GM19455 (cell line): ENCODE data around the gene SOWAHB.
A peak's percentile ranks its signal among the peaks of the same experiment; 100 is the strongest.

Source experiments
- ATAC-seq: cut with Tn5 transposase; IDR thresholded peaks from one replicate; pipeline ENCODE4 v1.9.1; 2021; ENCODE audit not compliant: unreplicated experiment

SOWAHB gene, protein sequence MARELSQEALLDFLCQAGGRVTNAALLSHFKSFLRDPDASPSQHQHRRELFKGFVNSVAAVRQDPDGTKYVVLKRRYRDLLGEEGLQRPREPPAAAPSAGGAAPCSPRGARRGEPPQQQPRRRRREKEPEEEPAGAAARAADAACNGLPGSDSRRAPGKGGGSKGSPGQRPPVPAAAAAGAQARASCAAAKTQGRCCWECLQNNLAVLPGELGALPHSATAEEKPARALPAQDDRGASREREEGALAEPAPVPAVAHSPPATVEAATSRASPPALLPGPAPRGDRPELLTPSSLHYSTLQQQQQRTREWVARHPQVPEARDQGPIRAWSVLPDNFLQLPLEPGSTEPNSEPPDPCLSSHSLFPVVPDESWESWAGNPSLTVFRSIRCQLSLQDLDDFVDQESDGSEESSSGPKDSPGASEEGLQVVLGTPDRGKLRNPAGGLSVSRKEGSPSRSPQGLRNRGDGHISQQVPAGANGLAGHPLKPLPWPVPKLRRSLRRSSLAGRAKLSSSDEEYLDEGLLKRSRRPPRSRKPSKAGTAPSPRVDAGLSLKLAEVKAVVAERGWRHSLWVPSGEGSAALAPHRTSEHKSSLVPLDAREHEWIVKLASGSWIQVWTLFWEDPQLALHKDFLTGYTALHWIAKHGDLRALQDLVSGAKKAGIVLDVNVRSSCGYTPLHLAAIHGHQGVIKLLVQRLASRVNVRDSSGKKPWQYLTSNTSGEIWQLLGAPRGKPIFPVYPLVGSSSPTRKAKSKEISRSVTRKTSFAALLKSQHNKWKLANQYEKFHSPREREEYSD

DNA sequence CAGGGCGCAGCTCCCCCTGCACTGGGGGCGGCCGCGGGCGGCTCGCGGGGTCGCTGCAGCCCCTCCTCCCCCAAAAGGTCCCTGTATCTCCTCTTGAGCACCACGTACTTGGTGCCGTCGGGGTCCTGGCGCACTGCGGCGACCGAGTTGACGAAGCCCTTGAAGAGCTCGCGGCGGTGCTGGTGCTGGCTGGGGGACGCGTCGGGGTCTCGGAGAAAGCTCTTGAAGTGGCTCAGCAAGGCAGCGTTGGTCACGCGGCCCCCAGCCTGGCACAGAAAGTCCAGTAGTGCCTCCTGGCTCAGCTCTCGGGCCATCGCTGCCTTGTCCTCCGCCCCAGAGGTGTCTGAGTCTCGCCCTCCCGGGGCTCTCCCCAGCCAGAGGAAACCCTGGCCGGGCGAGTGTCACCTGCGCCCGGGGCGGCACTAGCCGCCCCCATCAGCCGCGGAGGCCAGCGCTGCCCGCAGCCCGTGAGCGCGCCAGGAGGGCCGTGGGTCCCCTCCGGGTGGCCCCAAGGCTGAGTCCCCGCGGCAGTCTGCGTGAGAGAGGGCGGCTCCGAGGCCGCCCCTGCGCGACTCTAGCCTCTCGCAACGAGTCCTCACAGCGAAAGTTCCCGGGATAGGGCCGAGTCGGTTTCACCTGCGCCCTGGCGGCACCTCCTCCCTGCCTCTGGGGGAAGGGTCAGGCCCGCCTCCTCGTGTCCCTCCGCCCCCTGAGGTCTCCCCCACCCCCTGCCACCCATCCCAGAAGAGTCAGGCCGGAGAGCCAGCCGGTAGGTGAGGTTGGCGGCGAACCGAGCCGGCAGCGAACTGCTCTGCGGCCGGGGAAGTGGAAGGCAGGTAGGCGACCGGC lies at the start of gene SOWAHB:
SOWAHB (minus strand) TSS at position 609 of the 849 bp plus-strand sequence; CDS start at position 314, 295 bp downstream.
- ATAC-seq = peak; percentile 56

GRCh38 chr4:76947369-76947768 lies 49.4 kb upstream of the SOWAHB start:
- no peak for ATAC-seq

GRCh38 chr4:76943790-76944189 lies 45.8 kb upstream of the SOWAHB start:
- no peak for ATAC-seq

DNA sequence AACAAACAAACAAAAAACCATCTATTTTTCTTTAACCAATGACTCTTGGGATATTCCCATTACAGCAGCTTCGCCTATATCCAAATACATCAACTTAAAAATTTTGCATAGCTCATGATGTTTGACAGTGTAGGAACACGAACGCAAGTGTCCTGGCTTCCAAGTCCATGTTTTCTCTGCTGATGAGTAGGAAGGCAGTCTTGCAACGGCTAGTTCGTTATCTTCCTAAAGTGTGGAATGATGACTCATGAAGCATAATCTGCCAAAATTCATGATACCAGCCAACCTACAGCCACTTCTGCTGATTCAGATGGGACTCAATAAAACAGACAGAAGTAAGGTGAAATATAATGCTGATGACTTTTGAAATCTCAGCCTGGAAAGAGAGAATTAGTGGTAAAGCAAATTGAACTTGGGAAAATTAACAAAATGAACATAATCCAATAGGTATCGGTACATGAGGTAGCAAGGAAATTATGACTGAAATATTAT lies 45.2 kb upstream of the SOWAHB start:
- ATAC-seq = no peak

- ATAC-seq = no peak
Observed at GRCh38 chr4:76939184-76939583, 41.2 kb upstream of the SOWAHB start.

GRCh38 chr4:76931576-76932276 lies 33.8 kb upstream of the SOWAHB start:
- no peak for ATAC-seq

DNA sequence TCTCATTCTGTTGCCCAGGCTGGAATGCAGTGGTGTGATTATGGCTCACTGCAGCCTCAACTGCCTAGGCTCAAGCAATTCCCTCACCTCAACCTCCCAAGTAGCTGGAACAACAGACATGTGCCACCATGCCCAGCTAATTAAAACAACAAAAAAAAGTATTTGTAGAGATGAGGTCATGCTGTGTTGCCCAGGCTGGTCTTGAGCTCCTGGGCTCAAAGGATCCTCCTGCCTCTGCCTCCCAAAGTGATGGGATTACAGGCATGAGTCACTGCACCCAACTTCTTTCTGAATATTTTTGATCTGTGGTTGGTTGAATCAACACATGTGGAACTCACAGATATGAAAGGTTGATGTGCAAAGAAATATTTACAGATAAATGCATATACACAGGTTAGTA lies 33.1 kb upstream of the SOWAHB start:
- ATAC-seq = no peak

DNA sequence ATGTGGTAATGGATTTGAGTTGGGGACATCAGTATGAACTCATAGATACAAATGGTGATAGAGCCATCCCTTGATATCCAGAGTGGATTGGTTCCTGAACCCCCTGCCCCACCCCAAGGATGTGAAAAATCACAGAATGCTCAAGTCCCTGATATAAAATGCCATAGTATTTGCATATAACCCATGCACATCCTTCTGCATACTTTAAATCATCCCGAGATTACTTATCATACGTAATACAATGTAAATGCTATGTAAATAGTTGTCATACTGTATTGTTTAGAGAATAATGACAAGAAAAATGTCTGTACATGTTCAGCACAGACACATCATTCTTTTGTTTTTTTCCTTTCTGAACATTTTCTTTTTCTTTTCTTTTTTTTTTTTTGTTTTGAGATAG lies 32.7 kb upstream of the SOWAHB start:
- no peak for ATAC-seq

DNA sequence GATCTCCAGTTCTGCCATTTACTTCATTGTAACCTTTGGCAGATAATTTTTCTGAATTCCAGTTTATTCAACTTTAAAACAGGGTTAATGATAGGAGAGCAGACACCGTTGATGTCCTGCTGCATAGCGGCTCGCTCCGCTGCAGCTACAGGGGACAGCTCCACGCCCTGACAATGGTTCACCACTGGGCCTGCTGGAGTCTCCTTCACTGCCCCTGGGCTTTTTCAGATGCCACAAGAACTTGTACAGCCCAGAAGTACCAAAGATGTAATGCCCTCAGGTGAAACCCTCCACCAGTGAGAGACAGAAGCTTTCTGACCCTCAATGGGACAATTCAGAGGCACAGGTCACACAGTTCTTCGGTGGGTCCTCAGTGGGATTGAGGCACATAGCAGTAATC lies 28.9 kb upstream of the SOWAHB start:
- no peak for ATAC-seq

DNA sequence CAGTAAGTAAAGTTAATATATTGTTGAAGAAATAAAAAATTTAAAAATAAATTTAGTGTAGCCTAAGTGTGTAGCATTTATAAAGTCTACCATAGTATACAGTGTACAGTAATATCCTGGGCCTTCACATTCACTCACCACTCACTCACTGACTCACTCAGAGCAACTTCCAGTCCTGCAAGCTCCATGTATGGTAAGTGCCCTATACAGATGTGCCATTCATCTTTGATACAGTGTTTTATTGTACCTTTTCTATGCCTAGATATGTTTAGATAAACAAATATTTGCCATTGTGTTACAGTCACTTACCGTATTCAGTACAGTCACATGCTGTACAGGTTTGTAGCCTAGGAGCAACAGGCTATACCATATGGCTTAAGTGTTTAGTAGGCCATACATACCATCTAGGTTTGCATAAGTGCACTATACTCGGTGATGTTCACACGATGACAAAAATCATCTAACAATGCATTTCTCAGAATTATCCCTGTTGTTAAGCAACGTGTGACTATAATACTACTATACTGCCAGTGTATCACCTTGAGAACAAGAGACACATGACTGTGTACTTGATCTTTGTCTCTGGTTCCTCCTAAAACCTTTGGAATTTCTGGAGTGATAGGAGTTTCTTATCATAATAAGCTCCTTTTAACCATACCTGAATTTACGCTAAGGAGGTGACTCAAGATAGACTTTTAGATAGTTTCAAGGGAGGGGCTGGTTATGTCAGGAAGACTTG lies 25.8 kb upstream of the SOWAHB start:
- ATAC-seq = no peak

DNA sequence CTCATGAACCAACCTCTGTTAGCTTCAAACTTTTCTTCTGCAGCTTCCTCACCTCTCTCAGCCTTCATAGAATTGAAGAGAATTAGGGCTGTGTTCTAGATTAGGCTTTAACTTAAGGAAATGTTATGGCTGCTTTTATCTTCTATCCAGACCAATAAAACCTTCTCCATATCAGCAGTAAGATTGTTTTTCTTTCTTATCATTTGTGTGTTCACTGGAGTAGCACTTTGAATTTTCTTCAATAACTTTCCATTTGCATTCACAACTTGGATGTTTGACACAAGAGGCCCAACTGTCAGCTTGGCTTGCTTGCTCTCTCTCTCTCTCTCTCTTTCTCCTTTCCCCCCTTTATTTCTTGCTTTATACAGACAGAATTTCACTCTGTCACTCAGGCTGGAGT lies 22.8 kb upstream of the SOWAHB start:
- no peak for ATAC-seq

GRCh38 chr4:76909711-76910110 lies 11.8 kb upstream of the SOWAHB start:
- ATAC-seq = no peak

DNA sequence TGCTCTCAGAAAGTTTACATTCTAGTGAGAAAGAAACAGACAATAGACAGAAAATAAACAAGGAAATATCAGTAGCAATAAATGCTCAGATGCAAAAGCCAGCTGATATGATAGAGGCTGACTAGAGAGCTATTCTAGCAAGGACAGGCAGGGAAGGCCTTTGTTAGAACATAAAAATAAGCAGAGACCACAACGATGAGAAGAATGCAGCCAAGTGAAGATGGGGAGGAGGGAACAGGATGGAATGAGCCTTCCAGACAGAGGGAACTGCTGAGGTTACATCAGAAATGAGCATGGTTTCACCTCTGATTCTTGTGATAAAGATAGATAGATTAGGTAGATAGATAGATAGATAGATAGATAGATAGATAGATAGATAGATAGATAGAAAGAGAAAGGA lies 7.6 kb upstream of the SOWAHB start:
- no peak for ATAC-seq

DNA sequence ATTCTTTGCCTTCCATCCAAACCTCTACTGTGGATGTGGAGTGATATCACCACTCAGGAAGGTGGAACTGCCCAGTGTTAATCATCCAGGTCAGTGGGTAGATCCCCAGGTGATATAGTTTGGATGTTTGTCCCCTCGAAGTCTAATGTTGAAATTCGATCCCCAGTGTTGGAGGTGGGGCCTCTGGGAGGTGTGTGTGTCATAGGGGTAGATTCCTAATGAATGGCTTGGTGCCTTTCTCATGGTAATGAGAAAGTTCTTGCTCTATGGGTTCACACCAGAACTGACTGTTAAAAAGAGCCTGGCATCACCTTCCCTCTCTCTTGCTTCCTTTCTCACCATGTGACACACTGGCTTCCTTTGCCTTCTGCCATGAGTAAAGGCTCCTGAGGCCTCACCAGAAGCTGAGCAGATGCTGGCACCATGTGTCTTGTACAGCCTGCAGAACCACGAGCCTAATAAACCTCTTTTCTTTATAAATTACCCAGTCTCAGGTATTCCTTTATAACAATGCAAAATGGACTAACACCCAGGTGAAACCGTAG lies 6.8 kb upstream of the SOWAHB start:
- ATAC-seq = no peak

DNA sequence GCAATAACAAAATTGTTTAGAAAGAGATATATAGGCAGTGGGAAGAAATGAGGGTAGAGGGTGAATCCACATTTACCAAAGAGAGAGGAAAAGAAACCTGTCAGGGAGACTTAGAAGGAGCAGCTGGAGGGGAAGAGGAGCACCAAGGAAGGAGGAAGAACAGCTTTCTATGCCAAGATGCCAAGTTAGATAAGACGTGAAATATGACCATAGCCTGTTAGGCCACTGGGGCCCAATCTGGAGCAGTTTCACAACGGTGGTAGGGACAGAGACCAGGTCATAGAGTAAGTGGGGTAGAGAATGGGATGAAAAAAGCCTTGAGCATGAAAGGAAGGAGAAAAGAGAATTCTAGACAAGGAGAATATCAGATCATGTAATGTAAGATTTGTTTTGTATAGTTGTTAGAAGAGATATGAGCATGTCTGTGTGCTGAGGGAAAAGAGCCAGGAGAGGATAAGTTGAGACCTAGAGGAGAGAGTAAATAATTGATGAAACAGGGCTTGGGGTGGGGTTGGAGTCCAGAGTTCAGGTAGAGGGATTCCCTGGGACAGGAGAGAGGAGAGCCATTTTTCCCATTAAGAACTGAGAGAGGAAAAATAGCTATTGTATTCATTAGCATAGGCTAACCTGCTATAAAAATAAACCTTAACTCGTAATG lies 4.4 kb upstream of the SOWAHB start:
- ATAC-seq = no peak

DNA sequence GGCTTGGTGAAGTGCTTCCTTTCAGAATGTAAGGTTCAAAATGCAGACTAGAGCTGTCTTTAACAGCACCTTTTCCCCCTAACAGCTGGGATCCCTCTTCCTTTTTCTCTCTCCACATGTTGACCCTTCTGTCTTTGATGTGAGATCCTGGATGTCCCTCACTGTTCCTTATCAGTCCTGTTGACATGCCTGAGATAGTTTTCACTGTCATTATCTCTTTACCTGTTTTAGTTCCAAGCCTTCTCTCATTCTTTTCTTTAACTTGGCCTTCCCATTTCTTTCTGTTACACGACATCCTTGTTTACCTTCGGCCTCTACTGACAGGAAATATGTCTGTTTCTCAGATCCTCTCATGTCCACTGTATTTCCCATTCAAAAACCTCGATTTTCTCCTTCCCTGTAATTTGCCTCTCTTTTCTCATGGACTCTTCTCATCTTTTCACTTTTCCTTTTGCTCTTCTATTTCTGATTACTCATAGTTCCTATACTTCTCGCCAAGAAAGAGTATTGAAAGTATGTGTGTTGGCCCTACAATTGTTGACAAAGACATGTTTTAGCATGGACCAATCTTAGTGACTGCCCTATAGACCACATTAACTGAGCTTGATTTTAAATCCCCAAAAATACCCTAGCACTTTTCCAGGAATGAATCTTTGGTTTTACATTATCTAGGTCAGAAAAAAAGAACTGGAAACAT lies 1.2 kb upstream of the SOWAHB start:
- no peak for ATAC-seq

- no peak for ATAC-seq
Observed at GRCh38 chr4:76898385-76898692, 395 bp upstream of the SOWAHB start.

DNA sequence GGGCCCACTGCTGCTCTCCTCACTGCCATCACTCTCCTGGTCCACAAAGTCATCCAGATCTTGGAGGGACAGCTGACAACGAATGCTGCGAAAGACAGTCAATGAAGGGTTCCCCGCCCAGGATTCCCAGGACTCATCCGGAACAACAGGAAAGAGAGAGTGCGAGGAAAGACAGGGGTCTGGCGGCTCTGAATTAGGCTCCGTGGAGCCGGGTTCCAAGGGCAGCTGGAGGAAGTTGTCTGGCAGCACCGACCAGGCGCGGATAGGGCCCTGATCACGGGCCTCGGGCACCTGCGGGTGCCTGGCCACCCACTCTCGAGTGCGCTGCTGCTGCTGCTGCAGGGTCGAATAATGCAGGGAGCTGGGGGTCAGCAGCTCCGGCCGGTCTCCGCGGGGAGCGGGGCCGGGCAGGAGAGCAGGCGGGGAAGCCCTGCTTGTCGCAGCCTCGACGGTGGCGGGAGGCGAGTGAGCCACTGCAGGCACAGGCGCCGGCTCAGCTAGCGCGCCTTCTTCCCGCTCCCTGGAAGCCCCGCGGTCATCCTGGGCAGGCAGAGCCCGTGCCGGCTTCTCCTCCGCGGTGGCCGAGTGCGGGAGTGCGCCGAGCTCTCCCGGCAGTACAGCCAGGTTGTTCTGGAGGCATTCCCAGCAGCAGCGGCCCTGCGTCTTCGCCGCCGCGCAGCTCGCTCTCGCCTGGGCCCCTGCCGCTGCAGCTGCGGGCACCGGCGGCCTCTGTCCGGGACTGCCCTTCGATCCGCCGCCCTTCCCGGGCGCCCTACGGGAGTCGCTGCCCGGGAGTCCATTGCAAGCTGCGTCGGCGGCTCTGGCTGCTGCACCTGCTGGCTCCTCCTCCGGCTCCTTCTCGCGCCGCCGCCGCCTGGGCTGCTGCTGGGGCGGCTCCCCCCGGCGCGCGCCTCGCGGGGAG lies 1.1 kb downstream of the SOWAHB start:
- ATAC-seq = peak; percentile 46
